WTC11 (cell line): ENCODE data around the gene RAMAC.

Experiments used
- CREM ChIP-seq: sonication (generic); formaldehyde crosslinking; IDR thresholded peaks from 2 replicates; pipeline ENCODE4 v1.8.1; 2022; ENCODE audit warnings: mild to moderate bottlenecking, missing genetic modification reagents, moderate library complexity
- FOXP1 ChIP-seq: sonication (generic); formaldehyde crosslinking; IDR thresholded peaks from 2 replicates; pipeline ENCODE4 v1.8.0; 2022; ENCODE audit warnings: missing genetic modification reagents, mild to moderate bottlenecking, moderate library complexity, borderline replicate concordance
- JUN ChIP-seq: sonication (generic); formaldehyde crosslinking; IDR thresholded peaks from 2 replicates; pipeline ENCODE4 v1.8.0; 2023; ENCODE audit warnings: mild to moderate bottlenecking, missing genetic modification reagents
- NFYB ChIP-seq: sonication (generic); formaldehyde crosslinking; conservative IDR thresholded peaks from 2 replicates; pipeline ENCODE4 v1.8.0; 2022; ENCODE audit warnings: low read depth, missing genetic modification reagents
- TCF7 ChIP-seq: sonication (generic); formaldehyde crosslinking; IDR thresholded peaks from 2 replicates; pipeline ENCODE4 v1.8.0; 2022; ENCODE audit warnings: mild to moderate bottlenecking, low read depth, missing genetic modification reagents, moderate library complexity
- ZBTB21 ChIP-seq: sonication (generic); formaldehyde crosslinking; IDR thresholded peaks from 2 replicates; pipeline ENCODE4 v1.8.1; 2023; ENCODE audit warnings: mild to moderate bottlenecking, missing genetic modification reagents, borderline replicate concordance
- TF ChIP-seq, protein P1 (sequence below): sonication (generic); formaldehyde crosslinking; IDR thresholded peaks from 2 replicates; pipeline ENCODE4 v1.8.1; 2023; ENCODE audit warnings: mild to moderate bottlenecking, missing genetic modification reagents, moderate library complexity
- TF ChIP-seq, protein P2 (sequence below): sonication (generic); formaldehyde crosslinking; IDR thresholded peaks from 2 replicates; pipeline ENCODE4 v1.8.1; 2023; ENCODE audit warnings: mild to moderate bottlenecking, missing genetic modification reagents
- TF ChIP-seq, protein P3 (sequence below): sonication (generic); formaldehyde crosslinking; conservative IDR thresholded peaks from 2 replicates; pipeline ENCODE4 v1.8.1; 2023; ENCODE audit warnings: mild to moderate bottlenecking, low read depth, missing genetic modification reagents, moderate library complexity
- TF ChIP-seq, protein P4 (sequence below): fragments of 200-600 bp; IDR thresholded peaks from 2 replicates; pipeline ENCODE4 v1.8.0; 2022; ENCODE audit warnings: antibody characterized with exemption

DNA sequence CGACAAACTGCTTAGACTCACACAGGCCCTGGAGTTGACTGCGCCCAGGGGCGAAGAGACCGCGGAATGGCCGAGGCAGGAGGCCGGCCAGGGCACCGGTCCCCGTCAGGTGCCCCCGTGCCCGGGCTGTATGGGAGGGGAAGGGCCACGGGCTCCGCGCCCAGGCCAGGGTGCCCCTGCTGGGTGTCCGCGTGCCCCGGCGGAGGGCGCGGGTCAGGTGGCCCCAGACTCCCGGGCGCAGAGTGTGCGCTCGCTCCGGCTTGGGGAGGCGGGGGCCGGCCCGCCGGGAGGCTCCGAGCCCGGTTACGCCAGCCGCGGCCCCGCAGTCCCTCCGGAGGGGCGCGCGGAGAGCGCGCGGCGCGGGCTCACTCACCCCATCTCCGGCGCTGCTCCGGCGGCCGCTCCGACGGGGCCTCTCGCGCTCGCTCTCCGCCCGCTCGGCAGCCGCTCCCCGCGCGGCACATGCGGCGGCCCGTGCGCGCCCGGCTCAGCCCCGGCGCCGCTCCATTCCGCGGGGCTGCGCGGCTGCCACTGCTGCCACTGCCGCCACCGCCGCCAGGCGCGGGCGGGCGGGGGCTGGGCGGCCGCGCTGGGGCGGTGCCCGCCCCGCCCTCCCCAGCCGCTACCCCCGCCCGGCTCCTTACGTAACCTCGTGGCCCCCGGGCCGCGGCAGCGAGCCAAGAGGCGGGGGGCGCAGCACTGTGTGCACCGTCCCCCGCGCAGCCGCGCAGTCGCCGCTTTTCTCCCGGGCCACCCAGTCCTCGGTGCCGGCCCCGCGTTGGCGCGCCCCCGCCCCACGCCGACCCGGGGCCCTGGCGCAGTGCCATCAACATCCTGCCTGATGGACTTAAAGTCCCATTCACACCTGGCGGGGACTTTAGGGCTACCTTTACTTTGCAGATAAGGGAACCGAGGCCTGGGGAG is 33.6 kb upstream of the RAMAC start, which contains the start of gene HOMER2:
- TF ChIP-seq, protein P1, sequence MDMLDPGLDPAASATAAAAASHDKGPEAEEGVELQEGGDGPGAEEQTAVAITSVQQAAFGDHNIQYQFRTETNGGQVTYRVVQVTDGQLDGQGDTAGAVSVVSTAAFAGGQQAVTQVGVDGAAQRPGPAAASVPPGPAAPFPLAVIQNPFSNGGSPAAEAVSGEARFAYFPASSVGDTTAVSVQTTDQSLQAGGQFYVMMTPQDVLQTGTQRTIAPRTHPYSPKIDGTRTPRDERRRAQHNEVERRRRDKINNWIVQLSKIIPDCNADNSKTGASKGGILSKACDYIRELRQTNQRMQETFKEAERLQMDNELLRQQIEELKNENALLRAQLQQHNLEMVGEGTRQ (CRISPR knock-in tag): no peak
- TF ChIP-seq, protein P2, sequence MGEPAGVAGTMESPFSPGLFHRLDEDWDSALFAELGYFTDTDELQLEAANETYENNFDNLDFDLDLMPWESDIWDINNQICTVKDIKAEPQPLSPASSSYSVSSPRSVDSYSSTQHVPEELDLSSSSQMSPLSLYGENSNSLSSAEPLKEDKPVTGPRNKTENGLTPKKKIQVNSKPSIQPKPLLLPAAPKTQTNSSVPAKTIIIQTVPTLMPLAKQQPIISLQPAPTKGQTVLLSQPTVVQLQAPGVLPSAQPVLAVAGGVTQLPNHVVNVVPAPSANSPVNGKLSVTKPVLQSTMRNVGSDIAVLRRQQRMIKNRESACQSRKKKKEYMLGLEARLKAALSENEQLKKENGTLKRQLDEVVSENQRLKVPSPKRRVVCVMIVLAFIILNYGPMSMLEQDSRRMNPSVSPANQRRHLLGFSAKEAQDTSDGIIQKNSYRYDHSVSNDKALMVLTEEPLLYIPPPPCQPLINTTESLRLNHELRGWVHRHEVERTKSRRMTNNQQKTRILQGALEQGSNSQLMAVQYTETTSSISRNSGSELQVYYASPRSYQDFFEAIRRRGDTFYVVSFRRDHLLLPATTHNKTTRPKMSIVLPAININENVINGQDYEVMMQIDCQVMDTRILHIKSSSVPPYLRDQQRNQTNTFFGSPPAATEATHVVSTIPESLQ (CRISPR knock-in tag): no peak
- TF ChIP-seq, protein P3, sequence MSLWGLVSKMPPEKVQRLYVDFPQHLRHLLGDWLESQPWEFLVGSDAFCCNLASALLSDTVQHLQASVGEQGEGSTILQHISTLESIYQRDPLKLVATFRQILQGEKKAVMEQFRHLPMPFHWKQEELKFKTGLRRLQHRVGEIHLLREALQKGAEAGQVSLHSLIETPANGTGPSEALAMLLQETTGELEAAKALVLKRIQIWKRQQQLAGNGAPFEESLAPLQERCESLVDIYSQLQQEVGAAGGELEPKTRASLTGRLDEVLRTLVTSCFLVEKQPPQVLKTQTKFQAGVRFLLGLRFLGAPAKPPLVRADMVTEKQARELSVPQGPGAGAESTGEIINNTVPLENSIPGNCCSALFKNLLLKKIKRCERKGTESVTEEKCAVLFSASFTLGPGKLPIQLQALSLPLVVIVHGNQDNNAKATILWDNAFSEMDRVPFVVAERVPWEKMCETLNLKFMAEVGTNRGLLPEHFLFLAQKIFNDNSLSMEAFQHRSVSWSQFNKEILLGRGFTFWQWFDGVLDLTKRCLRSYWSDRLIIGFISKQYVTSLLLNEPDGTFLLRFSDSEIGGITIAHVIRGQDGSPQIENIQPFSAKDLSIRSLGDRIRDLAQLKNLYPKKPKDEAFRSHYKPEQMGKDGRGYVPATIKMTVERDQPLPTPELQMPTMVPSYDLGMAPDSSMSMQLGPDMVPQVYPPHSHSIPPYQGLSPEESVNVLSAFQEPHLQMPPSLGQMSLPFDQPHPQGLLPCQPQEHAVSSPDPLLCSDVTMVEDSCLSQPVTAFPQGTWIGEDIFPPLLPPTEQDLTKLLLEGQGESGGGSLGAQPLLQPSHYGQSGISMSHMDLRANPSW (CRISPR knock-in tag): no peak
- TF ChIP-seq, protein P4, sequence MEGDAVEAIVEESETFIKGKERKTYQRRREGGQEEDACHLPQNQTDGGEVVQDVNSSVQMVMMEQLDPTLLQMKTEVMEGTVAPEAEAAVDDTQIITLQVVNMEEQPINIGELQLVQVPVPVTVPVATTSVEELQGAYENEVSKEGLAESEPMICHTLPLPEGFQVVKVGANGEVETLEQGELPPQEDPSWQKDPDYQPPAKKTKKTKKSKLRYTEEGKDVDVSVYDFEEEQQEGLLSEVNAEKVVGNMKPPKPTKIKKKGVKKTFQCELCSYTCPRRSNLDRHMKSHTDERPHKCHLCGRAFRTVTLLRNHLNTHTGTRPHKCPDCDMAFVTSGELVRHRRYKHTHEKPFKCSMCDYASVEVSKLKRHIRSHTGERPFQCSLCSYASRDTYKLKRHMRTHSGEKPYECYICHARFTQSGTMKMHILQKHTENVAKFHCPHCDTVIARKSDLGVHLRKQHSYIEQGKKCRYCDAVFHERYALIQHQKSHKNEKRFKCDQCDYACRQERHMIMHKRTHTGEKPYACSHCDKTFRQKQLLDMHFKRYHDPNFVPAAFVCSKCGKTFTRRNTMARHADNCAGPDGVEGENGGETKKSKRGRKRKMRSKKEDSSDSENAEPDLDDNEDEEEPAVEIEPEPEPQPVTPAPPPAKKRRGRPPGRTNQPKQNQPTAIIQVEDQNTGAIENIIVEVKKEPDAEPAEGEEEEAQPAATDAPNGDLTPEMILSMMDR: no peak
- no peak for TF ChIP-seq ZBTB21 (CRISPR knock-in tag)
- no peak for TF ChIP-seq NFYB (CRISPR knock-in tag)
- TF ChIP-seq TCF7: no peak
- TF ChIP-seq JUN (CRISPR knock-in tag): no peak
- no peak for TF ChIP-seq CREM (CRISPR knock-in tag)
- TF ChIP-seq FOXP1: no peak
